ENCODE results near the gene LAMTOR1. TPM values are rescaled to one million over a fixed set of nuclear protein-coding genes. Genes with fewer than 3 reads are reported as not detected.

LAMTOR1 gene
- total and polyA plus RNA-seq, 10 of the 15 experiments (the other 5 are each of a cell fraction or from before 2014, with no cell fraction given): 58.8 to 141 (median 110) TPM

DNA sequence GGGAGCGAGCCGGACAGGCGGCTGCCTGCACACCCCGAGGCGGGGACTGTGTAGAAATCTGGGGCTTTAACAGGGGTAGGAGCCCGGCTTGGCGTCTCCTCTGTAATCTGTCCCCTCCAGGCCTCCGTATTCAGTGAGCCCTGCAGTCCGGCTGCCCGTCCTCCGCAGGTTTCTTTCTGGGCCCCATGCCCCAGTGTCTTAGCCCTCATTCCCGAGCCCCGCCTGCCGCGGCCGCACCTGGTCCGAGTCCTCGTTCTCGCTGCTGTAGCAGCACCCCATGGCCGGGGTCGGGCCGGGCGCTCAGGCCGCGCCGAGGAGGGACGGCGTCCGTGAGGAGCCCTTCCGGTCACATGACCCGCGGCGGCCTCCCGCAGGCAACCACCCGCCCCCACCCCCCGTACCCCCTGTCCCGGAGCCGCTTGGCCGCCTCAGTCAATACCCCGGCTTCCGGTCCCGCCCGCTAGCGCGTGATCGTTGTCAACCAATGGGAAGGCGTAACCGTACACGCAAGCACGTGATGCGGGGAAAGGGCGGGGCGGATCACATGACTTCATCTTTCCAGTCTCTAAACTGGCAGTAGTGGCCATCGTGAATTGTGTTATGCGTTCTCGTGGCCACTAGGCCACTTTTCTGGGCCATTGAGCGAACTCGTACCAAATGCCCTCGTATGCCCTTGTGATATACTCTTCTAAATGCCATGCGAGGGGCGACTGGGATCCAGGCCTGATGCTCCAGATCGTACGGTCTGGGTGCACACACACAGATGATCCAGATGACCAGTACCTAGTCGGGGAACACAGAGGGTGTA, at the start of gene LAMTOR1 (continued):
- TF ChIP-seq, protein P1, sequence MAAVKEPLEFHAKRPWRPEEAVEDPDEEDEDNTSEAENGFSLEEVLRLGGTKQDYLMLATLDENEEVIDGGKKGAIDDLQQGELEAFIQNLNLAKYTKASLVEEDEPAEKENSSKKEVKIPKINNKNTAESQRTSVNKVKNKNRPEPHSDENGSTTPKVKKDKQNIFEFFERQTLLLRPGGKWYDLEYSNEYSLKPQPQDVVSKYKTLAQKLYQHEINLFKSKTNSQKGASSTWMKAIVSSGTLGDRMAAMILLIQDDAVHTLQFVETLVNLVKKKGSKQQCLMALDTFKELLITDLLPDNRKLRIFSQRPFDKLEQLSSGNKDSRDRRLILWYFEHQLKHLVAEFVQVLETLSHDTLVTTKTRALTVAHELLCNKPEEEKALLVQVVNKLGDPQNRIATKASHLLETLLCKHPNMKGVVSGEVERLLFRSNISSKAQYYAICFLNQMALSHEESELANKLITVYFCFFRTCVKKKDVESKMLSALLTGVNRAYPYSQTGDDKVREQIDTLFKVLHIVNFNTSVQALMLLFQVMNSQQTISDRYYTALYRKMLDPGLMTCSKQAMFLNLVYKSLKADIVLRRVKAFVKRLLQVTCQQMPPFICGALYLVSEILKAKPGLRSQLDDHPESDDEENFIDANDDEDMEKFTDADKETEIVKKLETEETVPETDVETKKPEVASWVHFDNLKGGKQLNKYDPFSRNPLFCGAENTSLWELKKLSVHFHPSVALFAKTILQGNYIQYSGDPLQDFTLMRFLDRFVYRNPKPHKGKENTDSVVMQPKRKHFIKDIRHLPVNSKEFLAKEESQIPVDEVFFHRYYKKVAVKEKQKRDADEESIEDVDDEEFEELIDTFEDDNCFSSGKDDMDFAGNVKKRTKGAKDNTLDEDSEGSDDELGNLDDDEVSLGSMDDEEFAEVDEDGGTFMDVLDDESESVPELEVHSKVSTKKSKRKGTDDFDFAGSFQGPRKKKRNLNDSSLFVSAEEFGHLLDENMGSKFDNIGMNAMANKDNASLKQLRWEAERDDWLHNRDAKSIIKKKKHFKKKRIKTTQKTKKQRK (IDR thresholded peaks at IDR 0.05; ENCODE audit: low read depth, low read length): no peak
- TF ChIP-seq BACH1 (IDR thresholded peaks at IDR 0.05; ENCODE audit: borderline replicate concordance) (peak; percentile 80), PAX5 (IDR thresholded peaks at IDR 0.05; ENCODE audit: borderline replicate concordance, low read depth, low read length) (peak; percentile 76; the same call in 1 of the 2 replicates), SREBF2 (IDR thresholded peaks at IDR 0.05; ENCODE audit: low read length) (no peak), EZH2 (IDR thresholded peaks at IDR 0.05; ENCODE audit: borderline replicate concordance, control insufficient read depth, low read depth, low read length) (no peak), FOXM1 (IDR thresholded peaks at IDR 0.05; ENCODE audit: low read depth, low read length) (no peak), NRF1 (conservative IDR thresholded peaks at IDR 0.05; ENCODE audit: low read depth, low read length) (no peak), ZNF217 (IDR thresholded peaks at IDR 0.05) (no peak), STAT1 (conservative IDR thresholded peaks at IDR 0.05) (no peak), KAT2A (conservative IDR thresholded peaks at IDR 0.05; ENCODE audit: control insufficient read depth, low read depth, low read length) (no peak), RUNX3 (IDR thresholded peaks at IDR 0.05; ENCODE audit: low read length) (peak; percentile 53; the same call in 1 of the 2 replicates)
- TF ChIP-seq, protein P2, sequence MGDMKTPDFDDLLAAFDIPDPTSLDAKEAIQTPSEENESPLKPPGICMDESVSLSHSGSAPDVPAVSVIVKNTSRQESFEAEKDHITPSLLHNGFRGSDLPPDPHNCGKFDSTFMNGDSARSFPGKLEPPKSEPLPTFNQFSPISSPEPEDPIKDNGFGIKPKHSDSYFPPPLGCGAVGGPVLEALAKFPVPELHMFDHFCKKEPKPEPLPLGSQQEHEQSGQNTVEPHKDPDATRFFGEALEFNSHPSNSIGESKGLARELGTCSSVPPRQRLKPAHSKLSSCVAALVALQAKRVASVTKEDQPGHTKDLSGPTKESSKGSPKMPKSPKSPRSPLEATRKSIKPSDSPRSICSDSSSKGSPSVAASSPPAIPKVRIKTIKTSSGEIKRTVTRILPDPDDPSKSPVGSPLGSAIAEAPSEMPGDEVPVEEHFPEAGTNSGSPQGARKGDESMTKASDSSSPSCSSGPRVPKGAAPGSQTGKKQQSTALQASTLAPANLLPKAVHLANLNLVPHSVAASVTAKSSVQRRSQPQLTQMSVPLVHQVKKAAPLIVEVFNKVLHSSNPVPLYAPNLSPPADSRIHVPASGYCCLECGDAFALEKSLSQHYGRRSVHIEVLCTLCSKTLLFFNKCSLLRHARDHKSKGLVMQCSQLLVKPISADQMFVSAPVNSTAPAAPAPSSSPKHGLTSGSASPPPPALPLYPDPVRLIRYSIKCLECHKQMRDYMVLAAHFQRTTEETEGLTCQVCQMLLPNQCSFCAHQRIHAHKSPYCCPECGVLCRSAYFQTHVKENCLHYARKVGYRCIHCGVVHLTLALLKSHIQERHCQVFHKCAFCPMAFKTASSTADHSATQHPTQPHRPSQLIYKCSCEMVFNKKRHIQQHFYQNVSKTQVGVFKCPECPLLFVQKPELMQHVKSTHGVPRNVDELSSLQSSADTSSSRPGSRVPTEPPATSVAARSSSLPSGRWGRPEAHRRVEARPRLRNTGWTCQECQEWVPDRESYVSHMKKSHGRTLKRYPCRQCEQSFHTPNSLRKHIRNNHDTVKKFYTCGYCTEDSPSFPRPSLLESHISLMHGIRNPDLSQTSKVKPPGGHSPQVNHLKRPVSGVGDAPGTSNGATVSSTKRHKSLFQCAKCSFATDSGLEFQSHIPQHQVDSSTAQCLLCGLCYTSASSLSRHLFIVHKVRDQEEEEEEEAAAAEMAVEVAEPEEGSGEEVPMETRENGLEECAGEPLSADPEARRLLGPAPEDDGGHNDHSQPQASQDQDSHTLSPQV (IDR thresholded peaks at IDR 0.05): no peak
- TF ChIP-seq, protein P3, sequence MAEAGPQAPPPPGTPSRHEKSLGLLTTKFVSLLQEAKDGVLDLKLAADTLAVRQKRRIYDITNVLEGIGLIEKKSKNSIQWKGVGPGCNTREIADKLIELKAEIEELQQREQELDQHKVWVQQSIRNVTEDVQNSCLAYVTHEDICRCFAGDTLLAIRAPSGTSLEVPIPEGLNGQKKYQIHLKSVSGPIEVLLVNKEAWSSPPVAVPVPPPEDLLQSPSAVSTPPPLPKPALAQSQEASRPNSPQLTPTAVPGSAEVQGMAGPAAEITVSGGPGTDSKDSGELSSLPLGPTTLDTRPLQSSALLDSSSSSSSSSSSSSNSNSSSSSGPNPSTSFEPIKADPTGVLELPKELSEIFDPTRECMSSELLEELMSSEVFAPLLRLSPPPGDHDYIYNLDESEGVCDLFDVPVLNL (IDR thresholded peaks at IDR 0.05; ENCODE audit: low read depth, low read length): no peak
- TF ChIP-seq, protein P4, sequence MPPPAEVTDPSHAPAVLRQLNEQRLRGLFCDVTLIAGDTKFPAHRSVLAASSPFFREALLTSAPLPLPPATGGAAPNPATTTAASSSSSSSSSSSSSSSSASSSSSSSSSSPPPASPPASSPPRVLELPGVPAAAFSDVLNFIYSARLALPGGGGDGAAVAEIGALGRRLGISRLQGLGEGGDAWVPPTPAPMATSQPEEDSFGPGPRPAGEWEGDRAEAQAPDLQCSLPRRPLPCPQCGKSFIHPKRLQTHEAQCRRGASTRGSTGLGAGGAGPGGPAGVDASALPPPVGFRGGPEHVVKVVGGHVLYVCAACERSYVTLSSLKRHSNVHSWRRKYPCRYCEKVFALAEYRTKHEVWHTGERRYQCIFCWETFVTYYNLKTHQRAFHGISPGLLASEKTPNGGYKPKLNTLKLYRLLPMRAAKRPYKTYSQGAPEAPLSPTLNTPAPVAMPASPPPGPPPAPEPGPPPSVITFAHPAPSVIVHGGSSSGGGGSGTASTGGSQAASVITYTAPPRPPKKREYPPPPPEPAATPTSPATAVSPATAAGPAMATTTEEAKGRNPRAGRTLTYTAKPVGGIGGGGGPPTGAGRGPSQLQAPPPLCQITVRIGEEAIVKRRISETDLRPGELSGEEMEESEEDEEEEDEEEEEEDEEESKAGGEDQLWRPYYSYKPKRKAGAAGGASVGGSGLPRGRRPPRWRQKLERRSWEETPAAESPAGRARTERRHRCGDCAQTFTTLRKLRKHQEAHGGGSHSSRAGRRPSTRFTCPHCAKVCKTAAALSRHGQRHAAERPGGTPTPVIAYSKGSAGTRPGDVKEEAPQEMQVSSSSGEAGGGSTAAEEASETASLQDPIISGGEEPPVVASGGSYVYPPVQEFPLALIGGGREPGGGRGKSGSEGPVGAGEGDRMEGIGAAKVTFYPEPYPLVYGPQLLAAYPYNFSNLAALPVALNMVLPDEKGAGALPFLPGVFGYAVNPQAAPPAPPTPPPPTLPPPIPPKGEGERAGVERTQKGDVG (CRISPR knock-in tag; IDR thresholded peaks at IDR 0.05): no peak
- TF ChIP-seq, protein P5, sequence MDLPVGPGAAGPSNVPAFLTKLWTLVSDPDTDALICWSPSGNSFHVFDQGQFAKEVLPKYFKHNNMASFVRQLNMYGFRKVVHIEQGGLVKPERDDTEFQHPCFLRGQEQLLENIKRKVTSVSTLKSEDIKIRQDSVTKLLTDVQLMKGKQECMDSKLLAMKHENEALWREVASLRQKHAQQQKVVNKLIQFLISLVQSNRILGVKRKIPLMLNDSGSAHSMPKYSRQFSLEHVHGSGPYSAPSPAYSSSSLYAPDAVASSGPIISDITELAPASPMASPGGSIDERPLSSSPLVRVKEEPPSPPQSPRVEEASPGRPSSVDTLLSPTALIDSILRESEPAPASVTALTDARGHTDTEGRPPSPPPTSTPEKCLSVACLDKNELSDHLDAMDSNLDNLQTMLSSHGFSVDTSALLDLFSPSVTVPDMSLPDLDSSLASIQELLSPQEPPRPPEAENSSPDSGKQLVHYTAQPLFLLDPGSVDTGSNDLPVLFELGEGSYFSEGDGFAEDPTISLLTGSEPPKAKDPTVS (IDR thresholded peaks at IDR 0.05; ENCODE audit: low read depth, low read length): no peak
